Muscle layer of duodenum (tissue), 2 donors: ENCODE results near the gene COX7A2L.
"Not testable (repeated sequence)": the region's sequence is repeated elsewhere in the genome, so short reads cannot be mapped to it uniquely, and the experiment has no call there.

Experiments used
- H3K27ac ChIP-seq: one replicate; pipeline ENCODE4 v1.7.0; 2013; ENCODE audit warnings: mild to moderate bottlenecking, low read length
- H3K27me3 ChIP-seq: one replicate; pipeline ENCODE4 v1.7.0; 2013; ENCODE audit warnings: low read depth, mild to moderate bottlenecking, control low read depth, low read length
- H3K36me3 ChIP-seq, 2 donors: one replicate each; pipeline ENCODE4 v1.7.0; 2013; ENCODE audit warnings: low read length in 2 of 2, control low read depth in 1 of 2, mild to moderate bottlenecking in 1 of 2; ENCODE audit not compliant: insufficient read depth in 2 of 2, control insufficient read depth in 1 of 2
- H3K4me1 ChIP-seq, 2 donors: one replicate each; pipeline ENCODE4 v1.7.0; 2013; ENCODE audit warnings: low read length in 2 of 2, mild to moderate bottlenecking in 2 of 2, control low read depth in 1 of 2, moderate library complexity in 1 of 2; ENCODE audit not compliant: insufficient read depth in 2 of 2, control insufficient read depth in 1 of 2
- H3K4me3 ChIP-seq, 2 donors: one replicate each; pipeline ENCODE4 v1.7.0; 2013; ENCODE audit warnings: low read length in 2 of 2, low read depth in 1 of 2, mild to moderate bottlenecking in 1 of 2
- H3K9me3 ChIP-seq, 2 donors: one replicate each; pipeline ENCODE4 v1.7.0; 2013; ENCODE audit warnings: low read length in 2 of 2, control low read depth in 1 of 2, mild to moderate bottlenecking in 1 of 2; ENCODE audit not compliant: control insufficient read depth in 1 of 2
- donor health status: healthy.

COX7A2L gene

GRCh38 chr2:42347518-42347917 is 13.5 kb downstream of the COX7A2L start:
- H3K9me3 ChIP-seq, H3K27me3 ChIP-seq, H3K4me1 ChIP-seq, H3K4me3 ChIP-seq, H3K27ac ChIP-seq: not testable (repeated sequence)
- H3K36me3 ChIP-seq, result peaks cover 16 to 22% of the 10 kb centered on the region in 2 donors

GRCh38 chr2:42346856-42347255 is 14.2 kb downstream of the COX7A2L start:
- H3K36me3 ChIP-seq, result peaks cover 13 to 15% of the 10 kb centered on the region in 2 donors
- not testable (repeated sequence) for H3K27me3 ChIP-seq, H3K27ac ChIP-seq, H3K9me3 ChIP-seq, H3K4me3 ChIP-seq
- H3K4me1 ChIP-seq, result peaks cover 10 to 11% of the 10 kb centered on the region in 2 donors

GRCh38 chr2:42345986-42346385 is 15.0 kb downstream of the COX7A2L start:
- Histone ChIP-seq H3K4me1 (peaks cover 10 to 12% of the 10 kb centered on the region in 2 donors), H3K9me3 (no peaks in the 10 kb centered on the region), H3K27me3 (no peaks in the 10 kb centered on the region), H3K4me3 (no peak overlapping the region), H3K36me3 (peaks cover 9 to 10% of the 10 kb centered on the region in 2 donors), H3K27ac (no peak overlapping the region)

- H3K27ac ChIP-seq, result no peak overlapping the region
Observed at GRCh38 chr2:42342795-42343241, 18.2 kb downstream of the COX7A2L start.

GRCh38 chr2:42342061-42342794 is 18.8 kb downstream of the COX7A2L start:
- H3K9me3 ChIP-seq, result no peaks in the 10 kb centered on the region
- peaks cover 10 to 12% of the 10 kb centered on the region in 2 donors for H3K4me1 ChIP-seq
- H3K4me3 ChIP-seq, result no peak overlapping the region
- no peak overlapping the region for H3K27ac ChIP-seq
- no peaks in the 10 kb centered on the region for H3K27me3 ChIP-seq
- peaks cover 17 to 18% of the 10 kb centered on the region in 2 donors for H3K36me3 ChIP-seq

More at GRCh38 chr2:42342795-42343241, 18.2 kb downstream of the COX7A2L start:
- H3K4me3 ChIP-seq, result no peak overlapping the region
- H3K36me3 ChIP-seq, result peaks cover 16 to 17% of the 10 kb centered on the region in 2 donors
- H3K9me3 ChIP-seq, result no peaks in the 10 kb centered on the region
- no peaks in the 10 kb centered on the region for H3K27me3 ChIP-seq
- H3K4me1 ChIP-seq, result peaks cover 10 to 12% of the 10 kb centered on the region in 2 donors

GRCh38 chr2:42340938-42341636 is 19.9 kb downstream of the COX7A2L start:
- Histone ChIP-seq H3K4me1 (peaks cover 10 to 12% of the 10 kb centered on the region in 2 donors), H3K27ac (no peak overlapping the region), H3K27me3 (no peaks in the 10 kb centered on the region), H3K4me3 (no peak overlapping the region), H3K36me3 (peaks cover 15 to 21% of the 10 kb centered on the region in 2 donors), H3K9me3 (no peaks in the 10 kb centered on the region)

- Histone ChIP-seq H3K36me3 (peaks cover 7 to 25% of the 10 kb centered on the region in 2 donors), H3K4me3 (no peak overlapping the region), H3K27me3 (no peaks in the 10 kb centered on the region), H3K4me1 (peaks cover 10 to 12% of the 10 kb centered on the region in 2 donors), H3K9me3 (no peaks in the 10 kb centered on the region), H3K27ac (no peak overlapping the region)
Observed at GRCh38 chr2:42340045-42340937, 20.7 kb downstream of the COX7A2L start.

- H3K36me3 ChIP-seq, result peaks cover 7 to 25% of the 10 kb centered on the region in 2 donors
- H3K9me3 ChIP-seq, result no peaks in the 10 kb centered on the region
- H3K4me3 ChIP-seq, result no peak overlapping the region
- peaks cover 10 to 12% of the 10 kb centered on the region in 2 donors for H3K4me1 ChIP-seq
- no peaks in the 10 kb centered on the region for H3K27me3 ChIP-seq
- H3K27ac ChIP-seq, result no peak overlapping the region
Observed at GRCh38 chr2:42339191-42339912, 21.7 kb downstream of the COX7A2L start.

GRCh38 chr2:42338567-42339190 is 22.3 kb downstream of the COX7A2L start:
- Histone ChIP-seq H3K27ac (no peak overlapping the region), H3K4me3 (no peak overlapping the region), H3K36me3 (peaks cover 9 to 28% of the 10 kb centered on the region in 2 donors), H3K9me3 (no peaks in the 10 kb centered on the region), H3K4me1 (peaks cover 10 to 12% of the 10 kb centered on the region in 2 donors), H3K27me3 (no peaks in the 10 kb centered on the region)

- H3K9me3 ChIP-seq, result no peaks in the 10 kb centered on the region
- H3K27me3 ChIP-seq, result no peaks in the 10 kb centered on the region
- H3K27ac ChIP-seq, result no peak overlapping the region
- peaks cover 10 to 12% of the 10 kb centered on the region in 2 donors for H3K4me1 ChIP-seq
- H3K36me3 ChIP-seq, result peaks cover 16 to 33% of the 10 kb centered on the region in 2 donors
- no peak overlapping the region for H3K4me3 ChIP-seq
Observed at GRCh38 chr2:42337846-42338566, 23.0 kb downstream of the COX7A2L start.
